Measurements from ENCODE around the gene SORCS2.
"Not testable (repeated sequence)": the region's sequence is repeated elsewhere in the genome, so short reads cannot be mapped to it uniquely, and the experiment has no call there.

Gene SORCS2

GRCh38 chr4:7573576-7574091 is 381.3 kb downstream of the SORCS2 start:
- no peak for DNase-seq

DNA sequence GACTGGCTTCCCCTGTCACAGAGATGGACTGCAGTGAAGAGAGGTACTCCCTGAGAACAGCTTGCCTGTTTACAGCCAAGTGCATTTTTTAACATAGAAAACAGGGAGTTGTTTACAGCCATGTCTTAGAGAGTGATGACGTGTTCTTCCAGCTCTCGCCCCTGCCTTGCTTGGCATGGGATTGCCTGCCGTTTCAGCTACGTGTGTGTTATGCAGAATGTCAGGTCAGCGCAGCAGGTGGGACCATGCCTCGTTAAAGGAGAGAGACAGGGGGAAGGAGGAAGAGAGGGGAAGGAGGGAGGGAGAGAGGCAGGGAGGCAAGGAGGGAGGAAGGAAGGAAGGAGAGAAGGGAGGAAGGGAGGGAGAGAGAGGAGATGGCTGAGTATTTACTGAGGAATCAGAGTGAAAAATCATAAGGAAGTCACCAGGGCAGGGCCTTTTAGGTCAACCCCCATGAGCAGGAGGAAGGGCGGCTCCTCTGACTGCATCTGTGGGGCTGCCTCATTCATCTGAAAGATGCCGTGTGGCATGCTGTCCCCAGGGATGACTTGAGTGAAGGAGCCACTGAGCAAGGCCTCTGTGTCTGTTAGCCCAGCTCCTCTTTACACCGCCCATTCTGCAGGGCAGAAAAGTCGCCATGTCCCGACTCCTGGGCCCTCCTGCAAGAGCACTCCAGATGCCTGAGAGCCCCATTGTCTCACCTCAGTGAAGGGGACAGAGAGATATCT is 382.1 kb downstream of the SORCS2 start:
- DNase-seq: no peak

GRCh38 chr4:7575426-7575825 is 383.1 kb downstream of the SORCS2 start:
- DNase-seq: no peak

GRCh38 chr4:7577361-7578039 is 385.2 kb downstream of the SORCS2 start:
- DNase-seq: not testable (repeated sequence)

DNA sequence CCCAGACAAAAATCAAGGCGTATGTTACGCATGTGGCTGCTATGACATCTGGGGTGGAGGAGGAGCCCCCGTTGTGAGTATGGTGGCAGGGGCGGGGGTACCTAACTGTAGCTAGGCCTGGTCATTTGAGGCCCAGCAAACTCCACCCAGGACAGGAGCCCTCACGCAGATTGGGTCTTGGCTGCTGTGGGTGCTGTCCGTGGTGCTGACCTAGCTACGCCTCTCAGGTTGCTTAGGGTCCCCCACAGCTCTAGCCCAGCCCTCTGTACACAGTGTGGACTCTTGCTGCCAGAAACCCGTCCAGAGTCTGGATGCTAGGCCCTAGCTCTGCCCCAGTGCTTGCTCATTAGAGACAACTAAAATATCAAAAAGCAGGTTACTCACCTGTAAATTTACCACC is 389.1 kb downstream of the SORCS2 start:
- no peak for DNase-seq

- no peak for DNase-seq
These were observed 390.2 kb downstream of the SORCS2 start for GRCh38 chr4:7582313-7583097.

- no peak for DNase-seq
These were observed 391.8 kb downstream of the SORCS2 start for GRCh38 chr4:7584098-7584497.

- no peak for DNase-seq
These were observed 392.3 kb downstream of the SORCS2 start for GRCh38 chr4:7584606-7585159.

DNA sequence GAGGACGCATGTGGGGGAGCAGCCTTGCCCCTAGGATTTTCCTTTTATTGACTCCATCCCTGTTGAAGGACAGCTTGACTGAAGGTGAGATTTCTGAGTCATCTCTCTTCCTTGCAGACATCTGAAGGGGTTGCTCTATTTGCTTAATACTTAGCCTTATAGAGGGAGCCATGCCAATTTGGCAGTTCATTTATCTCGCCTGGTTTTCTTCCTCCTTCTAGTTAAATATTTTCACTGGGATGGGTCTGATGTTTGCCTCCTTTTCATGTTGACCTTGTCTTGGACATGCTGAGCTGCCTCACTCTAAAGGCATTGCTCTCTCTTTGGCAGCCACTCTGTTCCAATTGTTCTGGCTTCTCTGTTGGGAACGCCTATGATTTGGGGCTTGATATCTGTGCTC is 393.4 kb downstream of the SORCS2 start:
- DNase-seq: no peak

- DNase-seq: peak; percentile 62
These were observed 395.4 kb downstream of the SORCS2 start for GRCh38 chr4:7587433-7588405.

DNA sequence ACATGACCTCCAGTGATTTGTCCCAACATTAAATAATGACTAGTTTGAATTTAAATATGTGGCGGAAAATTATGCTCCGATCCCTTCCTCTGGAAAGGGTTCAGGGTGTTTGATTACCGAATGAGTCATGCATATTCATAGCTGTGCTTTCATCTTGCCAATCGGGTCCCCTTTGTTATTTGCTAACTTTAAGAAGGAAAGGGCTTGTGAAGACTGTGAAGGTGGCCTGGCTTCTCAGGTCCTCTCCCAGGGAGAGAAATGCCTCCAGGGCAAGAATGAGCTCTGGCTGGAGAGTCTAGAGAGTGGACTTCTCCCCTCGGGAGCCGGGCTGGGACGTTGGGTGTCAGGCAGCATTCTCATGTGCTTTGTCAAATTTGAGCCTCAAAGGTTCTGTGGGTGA is 397.9 kb downstream of the SORCS2 start:
- no peak for DNase-seq

GRCh38 chr4:7590899-7591298 is 398.6 kb downstream of the SORCS2 start:
- DNase-seq: no peak

DNA sequence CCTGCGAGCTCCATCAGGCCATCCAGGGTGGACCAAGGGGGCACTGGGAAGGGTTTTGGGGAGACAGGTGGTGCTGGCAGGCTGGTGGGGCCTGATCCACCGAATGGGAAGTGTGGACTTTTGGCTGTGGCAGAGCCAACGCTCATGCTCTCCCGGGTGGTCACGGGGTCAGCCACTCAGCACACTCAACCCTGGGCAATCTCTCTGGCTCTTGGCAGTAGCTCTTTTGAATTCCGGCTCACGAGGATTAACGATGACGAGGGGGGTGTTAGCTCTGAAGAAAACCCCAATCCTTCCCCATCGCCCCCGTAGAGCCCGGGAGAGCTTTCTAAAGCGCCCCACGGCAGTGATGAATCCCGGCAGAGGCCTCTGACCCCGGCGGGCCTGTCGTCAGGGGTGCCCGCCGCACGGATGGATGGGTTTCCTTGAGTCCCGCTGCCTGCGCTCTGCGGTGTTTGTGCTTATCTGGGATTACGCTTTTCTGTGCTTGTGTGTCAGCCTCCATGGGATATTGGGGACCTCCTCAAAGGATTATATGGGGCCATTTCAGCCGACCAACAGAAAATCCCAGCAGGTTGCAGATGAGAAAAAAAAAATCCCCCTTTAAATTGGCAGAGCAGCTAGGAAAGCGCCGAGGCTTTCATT is 399.2 kb downstream of the SORCS2 start:
- DNase-seq: no peak

- no peak for DNase-seq
These were observed 401.5 kb downstream of the SORCS2 start for GRCh38 chr4:7593646-7594412.

GRCh38 chr4:7595934-7596461 is 403.7 kb downstream of the SORCS2 start:
- no peak for DNase-seq

GRCh38 chr4:7596918-7597606 is 404.7 kb downstream of the SORCS2 start:
- DNase-seq: no peak

DNA sequence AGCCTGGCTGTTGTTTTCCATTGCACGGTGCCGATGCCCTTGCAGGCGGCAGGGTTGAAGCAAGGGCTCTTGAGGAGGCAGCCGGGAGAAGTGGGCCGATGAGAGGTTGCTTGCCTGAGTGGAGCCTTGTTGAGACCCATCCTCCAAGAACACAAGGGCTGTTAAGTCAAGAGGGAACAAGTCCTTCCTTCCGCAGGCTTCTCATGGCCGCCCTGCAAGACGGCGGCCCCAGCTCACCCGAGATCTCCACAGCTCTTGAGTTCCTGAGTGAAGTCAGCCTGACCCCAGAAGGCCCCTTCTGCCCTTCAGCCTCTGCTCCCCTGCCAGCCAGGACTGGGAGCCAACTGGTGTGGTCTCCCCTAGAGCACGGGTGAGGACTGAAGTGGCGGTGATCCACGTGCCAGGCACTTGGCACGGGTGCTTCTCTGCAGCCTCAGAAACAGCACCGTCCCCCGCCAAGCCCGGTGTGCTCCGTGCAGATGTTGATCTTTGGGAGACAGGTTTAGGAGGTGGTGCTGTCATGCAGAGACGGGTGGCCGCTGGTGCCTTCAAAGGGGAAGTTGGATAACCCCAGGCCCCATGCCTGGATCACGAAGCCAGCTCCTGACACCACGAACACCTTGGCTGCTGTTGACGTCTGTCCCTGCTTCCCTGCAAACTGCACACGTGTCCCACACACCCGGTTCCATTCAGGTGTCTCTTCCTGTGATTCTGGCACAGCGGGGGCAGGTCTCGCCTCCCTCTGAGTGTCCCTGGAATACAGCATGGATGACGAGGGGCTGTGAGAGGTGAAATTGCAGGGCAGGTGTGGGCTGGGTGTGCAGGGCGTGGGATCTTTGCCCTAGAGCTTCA is 406.8 kb downstream of the SORCS2 start:
- peak; percentile 78 for DNase-seq

DNA sequence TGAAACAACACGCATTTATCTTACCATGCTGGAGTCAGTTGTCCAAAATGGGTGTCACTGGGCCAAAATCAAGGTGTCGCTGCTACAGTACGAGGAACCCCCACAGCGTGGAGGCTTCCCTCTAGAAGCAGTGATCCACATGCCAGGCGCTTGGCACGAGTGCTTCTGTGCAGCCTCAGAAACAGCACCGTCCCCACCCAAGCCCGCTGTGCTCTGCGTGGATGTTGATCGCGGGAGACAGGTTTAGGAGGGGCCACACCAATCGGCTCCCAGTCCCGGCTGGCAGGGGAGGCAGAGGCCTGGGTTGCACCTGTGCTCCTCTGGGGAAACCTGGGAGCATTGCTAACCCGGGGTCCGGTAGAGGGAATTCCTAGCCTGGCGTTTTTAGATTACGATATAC is 407.9 kb downstream of the SORCS2 start:
- no peak for DNase-seq

GRCh38 chr4:7602166-7602565 is 409.8 kb downstream of the SORCS2 start:
- DNase-seq: not testable (repeated sequence)
